ENCODE measurements around the gene ANXA2R.
"Not testable (repeated sequence)": the region's sequence is repeated elsewhere in the genome, so short reads cannot be mapped to it uniquely, and the experiment has no call there.

DNA sequence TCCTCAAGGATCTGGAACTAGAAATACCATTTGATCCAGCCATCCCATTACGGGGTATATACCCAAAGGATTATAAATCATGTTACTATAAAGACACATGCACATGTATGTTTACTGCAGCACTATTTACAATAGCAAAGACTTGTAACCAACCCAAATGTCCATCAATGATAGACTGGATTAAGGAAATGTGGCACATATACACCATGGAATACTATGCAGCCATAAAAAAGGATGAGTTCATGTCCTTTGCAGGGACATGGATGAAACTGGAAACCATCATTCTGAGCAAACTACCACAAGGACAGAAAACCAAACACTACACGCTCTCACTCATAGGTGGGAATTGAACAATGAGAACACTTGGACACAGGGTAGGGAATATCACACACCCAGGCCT, 19.9 kb upstream of the ANXA2R start:
- TF ChIP-seq CTCF, EP300, POLR2AphosphoS5, POLR2A (IDR thresholded peaks at IDR 0.05): not testable (repeated sequence)
